Inflammatory macrophage (primary cell): ENCODE results near the gene DHX29.
"Not testable (repeated sequence)": the region's sequence is repeated elsewhere in the genome, so short reads cannot be mapped to it uniquely, and the experiment has no call there.

ENCODE experiments used
- DNase-seq, 2 donors: peaks; one replicate each; pipeline ENCODE4 v3.0.0-alpha.2; 2020 to 2022
- total RNA-seq, 18 experiments: gene quantifications; one replicate each; lab custom pipeline; 2026; ENCODE audit warnings: mixed read lengths in 6 of 18, inconsistent platforms in 2 of 18; lab: John Stamatoyannopoulos, UW

Gene DHX29
- total RNA-seq = 25.9 to 98.8 (median 67.4) reads per million in 18 experiments

GRCh38 chr5:55307383-55308253, at the start of gene DHX29, which contains the start of gene MTREX:
DHX29 (minus strand) TSS chr5:55307694; CDS start chr5:55307573, 121 bp downstream.
MTREX (plus strand) TSS chr5:55307989; CDS start chr5:55308014, 25 bp downstream.
- peak; percentile 86 to 90 for DNase-seq

GRCh38 chr5:55356896-55357295, 49.4 kb upstream of the DHX29 start:
- no peak for DNase-seq

- DNase-seq = no peak
These were observed 43.3 kb upstream of the DHX29 start for GRCh38 chr5:55350754-55351153.

GRCh38 chr5:55347786-55348185, 40.3 kb upstream of the DHX29 start:
- DNase-seq = peak in 1 of 2 donors; percentile 15

- no peak for DNase-seq
These were observed 37.8 kb upstream of the DHX29 start for GRCh38 chr5:55345327-55345726.

- peak; percentile 61 to 63 for DNase-seq
These were observed 37.0 kb upstream of the DHX29 start for GRCh38 chr5:55344392-55344992.

- DNase-seq = no peak
These were observed 36.1 kb upstream of the DHX29 start for GRCh38 chr5:55343609-55344008.

- no peak for DNase-seq
These were observed 35.6 kb upstream of the DHX29 start for GRCh38 chr5:55343107-55343506.

- peak; percentile 7 to 54 for DNase-seq
These were observed 31.3 kb upstream of the DHX29 start for GRCh38 chr5:55338810-55339243.

GRCh38 chr5:55338092-55338613, 30.7 kb upstream of the DHX29 start:
- DNase-seq = no peak

GRCh38 chr5:55333811-55334210, 26.3 kb upstream of the DHX29 start:
- no peak for DNase-seq

GRCh38 chr5:55333017-55333416, 25.5 kb upstream of the DHX29 start:
- no peak for DNase-seq

GRCh38 chr5:55331321-55331720, 23.8 kb upstream of the DHX29 start:
- DNase-seq = no peak

- no peak for DNase-seq
These were observed 19.8 kb upstream of the DHX29 start for GRCh38 chr5:55327281-55327680.

GRCh38 chr5:55325621-55326020, 18.1 kb upstream of the DHX29 start:
- no peak for DNase-seq

- DNase-seq = peak in 1 of 2 donors; percentile 13
These were observed 17.4 kb upstream of the DHX29 start for GRCh38 chr5:55324815-55325418.

GRCh38 chr5:55324006-55324405, 16.5 kb upstream of the DHX29 start:
- no peak for DNase-seq

GRCh38 chr5:55320571-55320970, 13.1 kb upstream of the DHX29 start:
- no peak for DNase-seq

- no peak for DNase-seq
These were observed 12.0 kb upstream of the DHX29 start for GRCh38 chr5:55319491-55319890.

- DNase-seq = not testable (repeated sequence)
These were observed 10.7 kb upstream of the DHX29 start for GRCh38 chr5:55318237-55318636.

- peak; percentile 51 to 58 for DNase-seq
These were observed 9.3 kb upstream of the DHX29 start for GRCh38 chr5:55316837-55317236.

GRCh38 chr5:55316289-55316688, 8.8 kb upstream of the DHX29 start:
- DNase-seq = no peak
